Neural progenitor cell (in vitro differentiated cells): ENCODE measurements around the gene FAM174C. TPM values are rescaled to one million over a fixed set of nuclear protein-coding genes. Genes with fewer than 3 reads are reported as not detected.

Experiments
- DNase-seq: peaks from one replicate; pipeline ENCODE4 v3.0.0-alpha.2; 2016; ENCODE audit warnings: low spot score
- H2AFZ ChIP-seq: fragments of 200-600 bp; sonication (generic); replicated peaks from 2 replicates; pipeline ENCODE4 v1.6.1; 2016; ENCODE audit warnings: antibody characterized with exemption
- H3F3A ChIP-seq: fragments of 200-600 bp; sonication (generic); 2 replicates; pipeline ENCODE4 v1.6.1; 2016; ENCODE audit warnings: antibody characterized with exemption, low read depth
- H3K27ac ChIP-seq: fragments of 200-600 bp; sonication (generic); 2 replicates; pipeline ENCODE4 v1.5.1; 2016; ENCODE audit warnings: mild to moderate bottlenecking
- H3K27me3 ChIP-seq: fragments of 200-600 bp; sonication (generic); 2 replicates; pipeline ENCODE4 v1.6.1; 2016; ENCODE audit warnings: mild to moderate bottlenecking, moderate library complexity
- H3K36me3 ChIP-seq: fragments of 200-600 bp; sonication (generic); 2 replicates; pipeline ENCODE4 v1.5.1; 2016
- H3K4me1 ChIP-seq: fragments of 200-600 bp; sonication (generic); 2 replicates; pipeline ENCODE4 v1.6.1; 2016; ENCODE audit warnings: mixed run types
- H3K4me2 ChIP-seq: fragments of 200-600 bp; sonication (generic); 2 replicates; pipeline ENCODE4 v1.6.1; 2016
- H3K4me3 ChIP-seq: fragments of 200-600 bp; sonication (generic); 2 replicates; pipeline ENCODE4 v1.5.1; 2016
- H3K79me2 ChIP-seq: fragments of 200-600 bp; sonication (generic); 2 replicates; pipeline ENCODE4 v1.6.1; 2016; ENCODE audit warnings: low read depth
- H3K9ac ChIP-seq: fragments of 200-600 bp; sonication (generic); 2 replicates; pipeline ENCODE4 v1.6.1; 2016
- H3K9me3 ChIP-seq: fragments of 200-600 bp; sonication (generic); 2 replicates; pipeline ENCODE4 v1.5.1; 2016; ENCODE audit warnings: low read depth
- H4K20me1 ChIP-seq: fragments of 200-600 bp; sonication (generic); 2 replicates; pipeline ENCODE4 v1.6.1; 2016; ENCODE audit warnings: low read depth
- H3K27ac Mint-ChIP-seq: 3 replicates; pipeline ENCODE4 v1.8.0; 2021; ENCODE audit warnings: mixed read lengths
- H3K27me3 Mint-ChIP-seq: 2 replicates; pipeline ENCODE4 v1.8.0; 2022; ENCODE audit warnings: low read depth, mild to moderate bottlenecking, inconsistent platforms, moderate library complexity, mixed read lengths; ENCODE audit not compliant: insufficient read depth
- H3K36me3 Mint-ChIP-seq: 3 replicates; pipeline ENCODE4 v1.8.0; 2021; ENCODE audit warnings: mixed read lengths
- H3K4me1 Mint-ChIP-seq: 3 replicates; pipeline ENCODE4 v1.8.0; 2021; ENCODE audit warnings: mixed read lengths
- H3K4me3 Mint-ChIP-seq: 3 replicates; pipeline ENCODE4 v1.8.0; 2021; ENCODE audit warnings: mild to moderate bottlenecking, moderate library complexity, mixed read lengths
- H3K9me3 Mint-ChIP-seq: 3 replicates; pipeline ENCODE4 v1.8.0; 2020; ENCODE audit warnings: mixed read lengths
- CTCF ChIP-seq: fragments of 200-600 bp; sonication (generic); IDR thresholded peaks from 2 replicates; pipeline ENCODE4 v1.5.1; 2017; ENCODE audit warnings: antibody characterized with exemption, mild to moderate bottlenecking
- EZH2 ChIP-seq: fragments of 200-600 bp; sonication (generic); IDR thresholded peaks from 2 replicates; pipeline ENCODE4 v1.6.1; 2017; ENCODE audit warnings: antibody characterized with exemption, mild to moderate bottlenecking, moderate library complexity
- EZH2phosphoT487 ChIP-seq: fragments of 200-600 bp; sonication (generic); IDR thresholded peaks from 2 replicates; pipeline ENCODE4 v1.6.1; 2017; ENCODE audit warnings: antibody characterized with exemption
- total RNA-seq: library from RNA; depleted of rRNA; stranded (reverse); fragments of >200 nt; gene quantifications from 2 replicates; pipeline ENCODE4 v1.2.3, GENCODE V29; 2015; ENCODE audit warnings: low replicate concordance

FAM174C gene
- total RNA-seq, 1 donor from 2014 or later = 4.8 TPM

GRCh38 chr19:1232652-1233072 is 42.7 kb upstream of the FAM174C start:
- no peak overlapping the region for H3K4me3 ChIP-seq
- H3K9me3 ChIP-seq = no peaks in the 10 kb centered on the region
- H3K79me2 ChIP-seq = peaks cover 12% of the 10 kb centered on the region
- no peak overlapping the region for H3K27ac ChIP-seq
- peak overlapping the region; percentile 42 for H3K27ac Mint-ChIP-seq
- H3K27me3 ChIP-seq = no peaks in the 10 kb centered on the region
- no peak overlapping the region for H3K4me3 Mint-ChIP-seq
- peaks cover 6% of the 10 kb centered on the region for H3K27me3 Mint-ChIP-seq
- no peak overlapping the region for H3K4me2 ChIP-seq
- no peaks in the 10 kb centered on the region for H3K36me3 ChIP-seq
- peaks cover 8% of the 10 kb centered on the region for H3F3A ChIP-seq
- H3K36me3 Mint-ChIP-seq = peaks cover 2% of the 10 kb centered on the region
- no peak overlapping the region for H2AFZ ChIP-seq
- H3K9ac ChIP-seq = no peak overlapping the region
- peaks cover 7% of the 10 kb centered on the region for H3K4me1 Mint-ChIP-seq
- peaks cover 19% of the 10 kb centered on the region for H4K20me1 ChIP-seq
- no peak for TF ChIP-seq CTCF
- no peak for TF ChIP-seq EZH2
- TF ChIP-seq EZH2phosphoT487 = no peak
- DNase-seq = no peak
- no peaks in the 10 kb centered on the region for H3K4me1 ChIP-seq
- H3K9me3 Mint-ChIP-seq = no peaks in the 10 kb centered on the region

- Histone ChIP-seq H2AFZ (no peak overlapping the region), H4K20me1 (peaks cover 19% of the 10 kb centered on the region), H3K27ac (no peak overlapping the region), H3K79me2 (peaks cover 12% of the 10 kb centered on the region), H3K27me3 (no peaks in the 10 kb centered on the region), H3K4me3 (no peak overlapping the region), H3K9ac (no peak overlapping the region), H3K4me2 (no peak overlapping the region), H3F3A (peaks cover 7% of the 10 kb centered on the region), H3K9me3 (no peaks in the 10 kb centered on the region), H3K4me1 (peaks cover 2% of the 10 kb centered on the region), H3K36me3 (no peaks in the 10 kb centered on the region)
- H3K4me1 Mint-ChIP-seq = peaks cover 7% of the 10 kb centered on the region
- H3K4me3 Mint-ChIP-seq = peak overlapping the region; percentile 33
- H3K27ac Mint-ChIP-seq = no peak overlapping the region
- DNase-seq = no peak
- no peaks in the 10 kb centered on the region for H3K9me3 Mint-ChIP-seq
- H3K27me3 Mint-ChIP-seq = peaks cover 6% of the 10 kb centered on the region
- peaks cover under 1% of the 10 kb centered on the region for H3K36me3 Mint-ChIP-seq
- no peak for TF ChIP-seq CTCF
- TF ChIP-seq EZH2phosphoT487 = no peak
- TF ChIP-seq EZH2 = no peak
Measured at GRCh38 chr19:1233115-1233667, 42.1 kb upstream of the FAM174C start.

- H3K36me3 ChIP-seq = no peaks in the 10 kb centered on the region
- no peaks in the 10 kb centered on the region for H3K27me3 ChIP-seq
- H3K4me2 ChIP-seq = no peak overlapping the region
- Mint-ChIP-seq H3K4me3 (no peak overlapping the region), H3K36me3 (no peaks in the 10 kb centered on the region), H3K9me3 (no peaks in the 10 kb centered on the region), H3K27ac (no peak overlapping the region), H3K27me3 (peaks cover 11% of the 10 kb centered on the region), H3K4me1 (peaks cover 18% of the 10 kb centered on the region)
- H3K79me2 ChIP-seq = peaks cover 12% of the 10 kb centered on the region
- no peak overlapping the region for H3K4me3 ChIP-seq
- H2AFZ ChIP-seq = no peak overlapping the region
- no peaks in the 10 kb centered on the region for H3K9me3 ChIP-seq
- H3K4me1 ChIP-seq = peaks cover 4% of the 10 kb centered on the region
- H4K20me1 ChIP-seq = peaks cover 19% of the 10 kb centered on the region
- peaks cover 17% of the 10 kb centered on the region for H3F3A ChIP-seq
- H3K9ac ChIP-seq = no peak overlapping the region
- TF ChIP-seq CTCF (no peak), EZH2 (no peak), EZH2phosphoT487 (no peak)
- no peak overlapping the region for H3K27ac ChIP-seq
- DNase-seq = no peak
Measured at GRCh38 chr19:1234051-1234954, 41.0 kb upstream of the FAM174C start.
